Stomach (tissue), 9 donors: Measurements from ENCODE around the gene CHMP2B. TPM values are rescaled to one million over a fixed set of nuclear protein-coding genes. Genes with fewer than 3 reads are reported as not detected.

Source experiments
- DNase-seq, 2 donors: peaks; one replicate each; pipeline versions ENCODE4 v3.0.0 to v3.0.0-alpha.2; 2013 to 2019
- H3K27ac ChIP-seq, 5 donors: fragments of 200-600 bp in 4 of 5; sonication (generic) in 4 of 5; one replicate each; pipeline ENCODE4 v1.5.1; 2013 to 2019; ENCODE audit warnings: mild to moderate bottlenecking in 1 of 5, moderate library complexity in 1 of 5
- H3K27me3 ChIP-seq, 3 donors: fragments of 200-600 bp; sonication (generic); one replicate each; pipeline ENCODE4 v1.5.1; 2017 to 2019; ENCODE audit warnings: mixed run types in 1 of 3
- H3K36me3 ChIP-seq, 4 donors: fragments of 200-600 bp; sonication (generic); 1 replicate in 3 of 4; 2 replicates in 1 of 4; pipeline ENCODE4 v1.5.1; 2016 to 2019
- H3K4me1 ChIP-seq, 4 donors: fragments of 200-600 bp; sonication (generic); one replicate each; pipeline ENCODE4 v1.5.1; 2016 to 2019
- H3K4me3 ChIP-seq, 4 donors: fragments of 200-600 bp; sonication (generic) in 3 of 4; one replicate each; pipeline ENCODE4 v1.5.1; 2016 to 2019; ENCODE audit warnings: mild to moderate bottlenecking in 1 of 4
- H3K9me3 ChIP-seq, 4 donors: fragments of 200-600 bp; sonication (generic); one replicate each; pipeline ENCODE4 v1.5.1; 2016 to 2019
- CTCF ChIP-seq, 7 experiments: fragments of 450-650 bp in 4 of 7; fragments of 200-600 bp in 3 of 7; sonication (generic) in 3 of 7; IDR thresholded peaks; one replicate each; pipeline ENCODE4 v1.5.1; 2016 to 2019; ENCODE audit warnings: antibody characterized with exemption in 7 of 7, control low read depth in 2 of 7, mild to moderate bottlenecking in 1 of 7
- EP300 ChIP-seq: sonication (generic); formaldehyde crosslinking; IDR thresholded peaks from one replicate; pipeline ENCODE4 v1.6.1; 2017; ENCODE audit warnings: antibody characterized with exemption
- POLR2A ChIP-seq, 4 donors: fragments of 450-650 bp; IDR thresholded peaks; one replicate each; pipeline ENCODE4 v1.6.1; 2016; ENCODE audit warnings: antibody characterized with exemption in 4 of 4, control low read depth in 2 of 4, mild to moderate bottlenecking in 1 of 4, moderate library complexity in 1 of 4
- POLR2AphosphoS5 ChIP-seq, 3 donors: sonication (generic); formaldehyde crosslinking; IDR thresholded peaks; one replicate each; pipeline ENCODE4 v1.6.1; 2016; ENCODE audit warnings: antibody characterized with exemption in 3 of 3
- WGBS, 5 donors: extraction: QIAGEN DNeasy Blood & Tissue Kit in 3 of 5; methylation state at CpG; one replicate each; pipeline versions ENCODE4 v1.1.5 to v1.1.7; 2013 to 2018; 5-methylcytosine and 5-hydroxymethylcytosine counted together
- intact Hi-C: fragments of 100-400 bp; cut with DNase I; formaldehyde crosslinking; loops from one replicate; pipeline ENCODE4 v1.15.1; 2023; ENCODE audit warnings: low total_unique reads
- polyA plus RNA-seq, 3 donors: library from polyadenylated mRNA; stranded (reverse); fragments of 200-250 nt; gene quantifications; one replicate each; pipeline ENCODE4 v1.2.3, GENCODE V29; 2013
- total RNA-seq, 5 donors: library from RNA; depleted of rRNA; stranded (reverse); fragments of >200 nt; gene quantifications; one replicate each; pipeline versions ENCODE4 v1.1.0 to v1.2.3, GENCODE V29; 2014 to 2016
- donor health status: healthy with polysubstance abuse.
- donor health status: Bipolar disorder and iron deficiency.
- donor health status: healthy.

Gene CHMP2B
- total and polyA plus RNA-seq, 8 donors: 1.2 to 67.2 (median 21.4) TPM

- intact Hi-C loops: no loop called here
- no peaks in the 10 kb centered on the region for H3K4me1 ChIP-seq
- WGBS, 5 donors: 19 to 43% (median 25%) methylated on average over 1 of the region's 1 CpG
- no peak overlapping the region for H3K27ac ChIP-seq
- TF ChIP-seq POLR2A (IDR thresholded peaks at IDR 0.05) (no peak), POLR2AphosphoS5 (IDR thresholded peaks at IDR 0.05) (peak in 1 of 3 donors; percentile 21)
- no peak overlapping the region for H3K4me3 ChIP-seq
- peaks cover 0 to 10% (median 0%) of the 10 kb centered on the region in 4 donors for H3K9me3 ChIP-seq
- H3K27me3 ChIP-seq: no peaks in the 10 kb centered on the region
- DNase-seq: peak in 1 of 2 donors; percentile 9
- H3K36me3 ChIP-seq: no peaks in the 10 kb centered on the region
These were observed 30.2 kb upstream of the CHMP2B start for GRCh38 chr3:87196879-87197278.

DNA sequence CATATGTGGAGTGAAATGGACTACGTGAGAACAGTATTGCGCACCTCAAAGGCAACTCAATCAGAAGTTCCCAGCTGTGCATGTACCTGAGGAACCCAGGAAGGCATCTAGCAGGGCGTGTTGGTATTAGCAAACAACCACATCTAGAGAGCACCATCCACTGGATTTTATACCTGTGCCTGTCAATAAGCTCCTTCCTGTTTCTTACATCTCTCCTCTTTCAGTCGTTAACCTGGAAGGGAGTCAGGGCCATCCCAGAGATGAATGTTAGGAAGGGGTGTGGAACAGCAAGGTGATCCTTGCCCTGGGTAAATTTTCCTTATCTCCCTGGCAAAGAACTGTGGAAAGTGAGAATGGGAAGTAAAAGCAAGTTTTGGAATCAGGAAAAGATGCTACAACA lies 29.6 kb upstream of the CHMP2B start:
- intact Hi-C loops: no loop called here
- H3K36me3 ChIP-seq: no peaks in the 10 kb centered on the region
- H3K27ac ChIP-seq: no peak overlapping the region
- peaks cover 0 to 10% (median 0%) of the 10 kb centered on the region in 4 donors for H3K9me3 ChIP-seq
- no peak overlapping the region for H3K4me3 ChIP-seq
- TF ChIP-seq POLR2AphosphoS5 (IDR thresholded peaks at IDR 0.05): no peak
- no peak for TF ChIP-seq POLR2A (IDR thresholded peaks at IDR 0.05)
- TF ChIP-seq EP300: no peak
- no peak for DNase-seq
- no peaks in the 10 kb centered on the region for H3K4me1 ChIP-seq
- 64 to 75% (median 67%) methylated on average over 4 of the region's 4 CpGs for WGBS, 5 donors
- no peaks in the 10 kb centered on the region for H3K27me3 ChIP-seq

DNA sequence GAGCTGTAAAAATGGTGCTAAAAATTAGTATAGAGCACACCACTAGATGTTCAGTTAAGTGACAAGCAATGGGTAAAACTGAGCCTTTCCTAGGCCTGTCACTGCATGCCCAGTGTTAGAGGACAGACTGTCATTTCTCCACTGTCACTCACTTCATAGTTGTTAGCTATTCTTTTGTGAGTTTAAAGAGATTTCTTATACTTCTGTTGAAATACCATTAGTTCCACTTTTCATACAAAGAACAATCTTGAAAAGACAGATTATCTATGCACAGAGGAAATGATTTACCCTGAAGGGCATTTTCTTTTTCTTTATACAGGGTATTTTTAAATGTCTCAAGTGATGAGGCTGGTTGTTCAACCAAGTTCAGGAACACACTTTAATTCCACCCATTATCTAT lies 28.3 kb upstream of the CHMP2B start:
- H3K4me3 ChIP-seq: no peak overlapping the region
- H3K4me1 ChIP-seq: no peaks in the 10 kb centered on the region
- H3K27ac ChIP-seq: no peak overlapping the region
- TF ChIP-seq POLR2A (IDR thresholded peaks at IDR 0.05): no peak
- no peak for TF ChIP-seq CTCF (IDR thresholded peaks at IDR 0.05)
- TF ChIP-seq EP300: no peak
- H3K27me3 ChIP-seq: no peaks in the 10 kb centered on the region
- no peaks in the 10 kb centered on the region for H3K36me3 ChIP-seq
- peaks cover 0 to 10% (median 0%) of the 10 kb centered on the region in 4 donors for H3K9me3 ChIP-seq
- intact Hi-C loops: no loop called here
- no peak for DNase-seq

GRCh38 chr3:87199628-87200027 lies 27.5 kb upstream of the CHMP2B start:
- Histone ChIP-seq H3K9me3 (peaks cover 0 to 10% (median 0%) of the 10 kb centered on the region in 4 donors), H3K27me3 (no peaks in the 10 kb centered on the region), H3K4me1 (no peaks in the 10 kb centered on the region), H3K27ac (no peak overlapping the region), H3K36me3 (no peaks in the 10 kb centered on the region), H3K4me3 (no peak overlapping the region)
- no peak for TF ChIP-seq CTCF (IDR thresholded peaks at IDR 0.05)
- intact Hi-C loops: no loop called here
- WGBS, 5 donors: 62 to 80% (median 69%) methylated on average over 2 of the region's 2 CpGs
- DNase-seq: no peak

DNA sequence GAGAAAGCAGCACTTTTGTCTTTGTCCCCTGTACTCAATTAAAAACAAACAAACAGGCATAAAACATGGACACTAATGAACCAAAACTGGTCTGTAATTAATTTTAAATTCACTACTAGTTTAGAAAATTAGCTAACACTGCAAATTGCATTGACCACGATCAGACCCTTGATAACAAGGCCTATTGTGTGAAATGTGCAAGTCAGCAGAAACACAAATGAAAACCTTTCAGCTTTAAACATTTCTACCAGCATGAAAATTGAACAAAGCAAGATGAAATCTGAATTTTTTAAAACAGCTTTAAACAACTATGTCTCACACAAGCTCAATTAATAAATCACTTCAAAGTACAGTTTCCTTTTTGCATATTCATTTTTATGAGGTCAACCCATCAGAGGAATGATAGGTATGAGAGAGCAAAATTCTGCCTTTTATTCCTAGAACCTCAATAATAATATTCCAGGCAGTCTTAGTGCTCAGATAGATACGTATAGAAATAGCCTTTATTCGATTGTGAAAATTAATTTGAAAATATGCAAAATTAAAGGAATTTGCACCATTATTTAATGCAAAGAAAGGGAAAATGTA lies 27.0 kb upstream of the CHMP2B start:
- Histone ChIP-seq H3K4me1 (no peaks in the 10 kb centered on the region), H3K36me3 (no peaks in the 10 kb centered on the region), H3K27me3 (no peaks in the 10 kb centered on the region), H3K4me3 (no peak overlapping the region), H3K27ac (no peak overlapping the region), H3K9me3 (peaks cover 0 to 9% (median 0%) of the 10 kb centered on the region in 4 donors)
- TF ChIP-seq EP300: no peak
- TF ChIP-seq POLR2AphosphoS5 (IDR thresholded peaks at IDR 0.05): no peak
- TF ChIP-seq POLR2A (IDR thresholded peaks at IDR 0.05): no peak
- no peak for TF ChIP-seq CTCF (IDR thresholded peaks at IDR 0.05)
- intact Hi-C loops: no loop called here
- WGBS, 5 donors: 65 to 79% (median 74%) methylated on average over 3 of the region's 3 CpGs
- DNase-seq: no peak
